OCI-LY7 (cell line): Measurements from ENCODE around the gene SPEM2.

Experiments used
- EZH2phosphoT487 ChIP-seq: fragments of 200-600 bp; sonication (generic); IDR thresholded peaks from 2 replicates; pipeline ENCODE4 v1.6.1; 2018; ENCODE audit warnings: low read depth, borderline replicate concordance, mild to moderate bottlenecking, mixed run types, antibody characterized with exemption, low read length, moderate library complexity, mixed read lengths
- TF ChIP-seq, protein P1 (sequence below): fragments of 200-600 bp; sonication (generic); conservative IDR thresholded peaks from 2 replicates; pipeline ENCODE4 v1.5.1; 2014; ENCODE audit warnings: mild to moderate bottlenecking, antibody characterized with exemption, low read length, moderate library complexity, mixed read lengths

DNA sequence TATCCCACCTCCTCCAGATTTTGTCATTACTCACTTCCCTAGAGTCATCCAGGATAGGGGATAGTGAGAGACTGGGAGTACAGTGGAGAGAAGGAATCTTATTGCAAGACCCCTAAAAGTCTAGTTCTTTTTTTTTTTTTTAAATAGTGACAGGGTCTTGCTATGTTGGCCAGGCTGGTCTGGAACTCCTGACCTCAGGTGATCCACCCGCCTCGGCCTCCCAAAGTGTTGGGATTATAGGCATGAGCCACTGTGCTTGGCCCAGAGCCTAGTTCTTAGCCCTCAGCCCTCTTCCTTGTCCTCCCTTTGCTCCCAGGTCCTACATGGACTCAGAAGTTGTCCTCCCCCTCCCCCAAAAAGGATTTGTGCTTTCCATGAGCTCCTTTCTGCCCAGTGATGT is 16.7 kb downstream of the SPEM2 start:
- TF ChIP-seq EZH2phosphoT487: no peak
- TF ChIP-seq, protein P1, sequence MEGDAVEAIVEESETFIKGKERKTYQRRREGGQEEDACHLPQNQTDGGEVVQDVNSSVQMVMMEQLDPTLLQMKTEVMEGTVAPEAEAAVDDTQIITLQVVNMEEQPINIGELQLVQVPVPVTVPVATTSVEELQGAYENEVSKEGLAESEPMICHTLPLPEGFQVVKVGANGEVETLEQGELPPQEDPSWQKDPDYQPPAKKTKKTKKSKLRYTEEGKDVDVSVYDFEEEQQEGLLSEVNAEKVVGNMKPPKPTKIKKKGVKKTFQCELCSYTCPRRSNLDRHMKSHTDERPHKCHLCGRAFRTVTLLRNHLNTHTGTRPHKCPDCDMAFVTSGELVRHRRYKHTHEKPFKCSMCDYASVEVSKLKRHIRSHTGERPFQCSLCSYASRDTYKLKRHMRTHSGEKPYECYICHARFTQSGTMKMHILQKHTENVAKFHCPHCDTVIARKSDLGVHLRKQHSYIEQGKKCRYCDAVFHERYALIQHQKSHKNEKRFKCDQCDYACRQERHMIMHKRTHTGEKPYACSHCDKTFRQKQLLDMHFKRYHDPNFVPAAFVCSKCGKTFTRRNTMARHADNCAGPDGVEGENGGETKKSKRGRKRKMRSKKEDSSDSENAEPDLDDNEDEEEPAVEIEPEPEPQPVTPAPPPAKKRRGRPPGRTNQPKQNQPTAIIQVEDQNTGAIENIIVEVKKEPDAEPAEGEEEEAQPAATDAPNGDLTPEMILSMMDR: no peak
